ENCODE results near the gene EHD1.

Gene EHD1

GRCh38 chr11:64871492-64871891 is 6.9 kb downstream of the EHD1 start:
- no peak for DNase-seq

DNA sequence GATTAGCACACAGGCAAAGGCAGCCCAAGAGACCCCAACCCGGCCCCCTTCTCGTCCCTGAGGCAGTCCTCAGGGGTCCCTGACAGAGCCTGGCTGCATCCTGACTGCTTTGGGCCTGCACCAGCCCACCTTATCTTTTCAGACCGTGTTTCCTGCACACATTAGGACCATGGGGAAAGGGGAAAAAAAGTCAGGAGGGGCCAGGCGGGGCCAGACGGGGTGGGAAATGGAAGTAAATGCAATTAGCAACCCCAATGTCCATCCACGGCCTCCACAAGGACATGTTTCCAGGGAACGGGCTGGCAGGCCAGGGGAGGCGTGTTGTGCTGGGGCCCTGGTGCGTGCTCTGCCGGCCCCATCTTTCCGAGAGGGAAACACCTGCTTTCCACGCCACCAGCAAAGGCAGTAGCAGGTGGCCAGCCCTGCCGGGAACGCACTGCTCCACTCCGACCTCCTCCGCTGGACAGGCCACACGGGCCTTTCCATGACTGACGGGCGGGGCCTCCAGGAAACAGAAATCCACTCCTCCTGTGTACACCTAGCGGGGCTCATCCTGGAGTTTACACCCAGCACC is 7.4 kb downstream of the EHD1 start:
- DNase-seq = no peak

GRCh38 chr11:64870176-64870892 is 8.1 kb downstream of the EHD1 start:
- no peak for DNase-seq

DNA sequence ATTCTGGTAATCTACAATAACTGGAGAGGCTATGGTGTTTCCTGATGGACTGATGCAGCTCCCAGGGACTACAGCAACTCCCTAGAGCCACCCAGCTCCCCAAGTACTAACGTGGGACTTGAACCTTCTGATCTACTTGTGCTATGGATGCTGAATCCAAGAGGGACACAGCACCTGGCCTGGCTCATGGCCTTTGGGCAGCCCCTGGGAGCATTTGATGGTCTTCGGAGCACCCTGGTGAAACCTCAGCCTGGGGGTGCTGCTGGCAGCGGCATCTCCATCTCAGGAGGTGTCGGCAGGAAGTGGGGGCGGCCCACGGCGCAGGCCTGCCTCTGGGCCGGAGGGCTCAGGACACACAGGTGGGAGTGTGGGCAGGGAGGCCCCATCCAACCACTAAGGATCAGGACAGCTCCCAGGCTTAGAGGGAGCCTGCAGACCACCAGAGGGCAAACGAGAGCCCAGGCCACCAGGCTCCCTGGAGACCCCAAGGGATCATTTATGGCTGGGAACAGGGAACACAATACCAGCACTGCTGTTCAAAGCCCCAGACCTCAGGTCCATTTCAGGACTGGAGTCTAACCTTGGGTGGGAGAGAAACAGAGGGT is 8.7 kb downstream of the EHD1 start:
- DNase-seq = no peak

GRCh38 chr11:64868904-64869570 is 9.4 kb downstream of the EHD1 start:
- DNase-seq = no peak

GRCh38 chr11:64867748-64868462 is 10.5 kb downstream of the EHD1 start:
- DNase-seq = no peak

- DNase-seq = no peak
These were observed 12.3 kb downstream of the EHD1 start for GRCh38 chr11:64866173-64866491.

GRCh38 chr11:64865286-64866172 is 12.9 kb downstream of the EHD1 start:
- no peak for DNase-seq

GRCh38 chr11:64864473-64865285 is 13.7 kb downstream of the EHD1 start:
- no peak for DNase-seq

DNA sequence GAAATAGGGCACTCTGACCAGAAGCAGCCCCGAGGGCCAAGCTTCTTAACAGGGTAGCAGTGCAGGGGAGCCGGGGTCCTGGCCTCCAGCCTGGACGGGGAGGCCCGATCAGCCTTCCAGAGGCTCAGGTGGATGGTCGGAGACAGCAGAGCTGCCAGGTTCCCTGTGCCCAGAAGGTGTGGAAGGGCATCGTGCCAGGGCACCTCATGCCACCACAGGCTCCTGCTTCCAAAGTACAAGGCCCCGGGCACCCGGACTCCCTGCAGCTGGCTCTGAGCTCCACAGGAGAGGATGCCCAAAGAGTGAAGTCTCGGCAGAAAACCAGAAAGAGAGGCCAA is 14.3 kb downstream of the EHD1 start:
- no peak for DNase-seq

GRCh38 chr11:64863391-64864060 is 14.9 kb downstream of the EHD1 start:
- no peak for DNase-seq

- DNase-seq = no peak
These were observed 15.4 kb downstream of the EHD1 start for GRCh38 chr11:64862987-64863390.

DNA sequence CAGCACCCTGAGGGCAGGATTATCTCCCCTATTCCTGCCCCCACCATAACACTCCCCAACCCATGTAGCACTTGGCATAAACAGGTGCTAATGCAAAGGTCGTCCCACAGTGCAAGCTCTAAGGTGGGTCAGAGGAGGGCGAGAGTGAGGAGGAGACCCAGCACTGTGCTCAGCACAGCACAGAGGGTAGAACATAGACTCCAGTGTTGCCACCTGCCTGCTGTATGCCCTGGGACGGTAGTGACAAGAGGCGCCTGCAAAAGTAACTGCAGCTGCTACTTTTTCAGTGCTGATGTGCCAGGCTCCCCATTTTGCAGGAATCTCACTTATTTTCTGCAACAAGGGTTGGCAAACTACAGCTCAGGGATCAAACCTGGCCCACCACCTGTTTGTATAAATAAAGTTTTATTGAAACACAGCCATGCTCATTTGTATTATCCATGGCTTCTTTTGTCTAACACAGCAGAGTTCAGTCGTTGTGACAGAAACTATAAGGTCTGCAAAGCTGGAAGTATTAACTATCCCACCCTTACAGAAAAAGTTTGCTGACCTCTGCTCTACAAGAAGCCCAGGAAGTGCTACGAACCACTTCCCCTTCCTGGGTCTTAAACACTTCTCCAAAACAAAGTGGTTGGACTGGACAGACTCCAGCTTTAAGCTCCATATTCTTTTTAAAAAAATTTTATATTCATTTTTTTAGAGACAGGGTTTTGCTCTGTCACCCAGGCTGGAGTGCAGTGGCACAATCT is 17.0 kb downstream of the EHD1 start:
- no peak for DNase-seq

GRCh38 chr11:64859542-64860414 is 18.6 kb downstream of the EHD1 start:
- DNase-seq = no peak

DNA sequence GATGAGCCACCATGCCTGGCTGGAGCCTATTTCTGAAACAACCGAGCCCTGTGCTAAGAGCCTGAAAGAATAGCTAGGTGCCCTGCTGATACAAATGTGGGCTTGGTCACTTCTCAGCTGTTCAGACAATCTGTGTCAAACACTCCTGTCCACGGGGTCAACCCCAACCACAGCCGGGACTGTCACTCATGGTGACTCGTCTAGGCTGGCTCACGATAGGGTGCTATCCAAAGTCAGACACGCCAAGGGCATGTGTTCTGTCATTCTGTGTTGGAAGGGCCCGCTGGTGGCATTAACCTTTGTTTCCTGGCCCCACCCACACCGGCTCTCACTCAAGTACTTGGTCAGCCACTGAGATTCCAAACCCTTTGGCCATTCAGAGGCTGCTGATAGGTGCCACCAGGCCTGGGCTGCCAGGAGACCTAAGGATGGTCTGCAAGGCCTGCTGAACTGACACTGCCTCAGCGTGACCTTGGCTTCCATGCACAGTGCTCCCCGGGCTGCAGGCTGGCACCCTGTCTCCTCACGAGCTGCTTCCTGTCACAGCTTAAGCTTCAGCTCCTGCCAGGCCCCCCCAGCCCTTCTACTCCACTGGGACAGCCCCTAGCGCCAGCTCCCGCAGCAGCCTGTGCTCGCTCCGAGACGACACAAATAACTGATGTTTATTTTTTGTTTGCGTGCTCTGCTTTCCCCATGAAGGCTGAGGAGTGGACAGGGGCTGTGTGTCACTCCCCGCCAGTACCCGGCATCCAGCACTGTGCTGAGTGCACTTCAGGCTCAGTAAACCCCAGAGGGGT is 19.8 kb downstream of the EHD1 start:
- no peak for DNase-seq

DNA sequence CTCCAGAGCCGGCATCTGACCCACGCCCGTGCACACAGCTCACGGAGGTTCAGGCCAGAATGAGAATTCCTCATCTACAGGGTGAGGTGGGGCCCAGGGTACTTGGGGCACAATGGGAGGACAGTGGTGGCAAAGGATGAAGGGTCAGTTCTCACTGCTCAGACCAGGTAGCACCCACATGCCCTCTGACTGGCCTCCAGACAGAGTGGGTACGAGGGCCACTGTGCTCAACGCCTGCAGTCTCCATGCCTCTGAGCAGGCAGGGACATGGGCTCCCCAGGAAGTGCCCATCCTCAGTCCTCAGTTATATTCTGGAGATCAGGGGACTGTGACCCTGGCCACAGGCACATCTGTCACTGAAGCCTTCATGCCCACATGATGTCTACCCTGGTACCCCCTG is 20.9 kb downstream of the EHD1 start:
- DNase-seq = no peak

DNA sequence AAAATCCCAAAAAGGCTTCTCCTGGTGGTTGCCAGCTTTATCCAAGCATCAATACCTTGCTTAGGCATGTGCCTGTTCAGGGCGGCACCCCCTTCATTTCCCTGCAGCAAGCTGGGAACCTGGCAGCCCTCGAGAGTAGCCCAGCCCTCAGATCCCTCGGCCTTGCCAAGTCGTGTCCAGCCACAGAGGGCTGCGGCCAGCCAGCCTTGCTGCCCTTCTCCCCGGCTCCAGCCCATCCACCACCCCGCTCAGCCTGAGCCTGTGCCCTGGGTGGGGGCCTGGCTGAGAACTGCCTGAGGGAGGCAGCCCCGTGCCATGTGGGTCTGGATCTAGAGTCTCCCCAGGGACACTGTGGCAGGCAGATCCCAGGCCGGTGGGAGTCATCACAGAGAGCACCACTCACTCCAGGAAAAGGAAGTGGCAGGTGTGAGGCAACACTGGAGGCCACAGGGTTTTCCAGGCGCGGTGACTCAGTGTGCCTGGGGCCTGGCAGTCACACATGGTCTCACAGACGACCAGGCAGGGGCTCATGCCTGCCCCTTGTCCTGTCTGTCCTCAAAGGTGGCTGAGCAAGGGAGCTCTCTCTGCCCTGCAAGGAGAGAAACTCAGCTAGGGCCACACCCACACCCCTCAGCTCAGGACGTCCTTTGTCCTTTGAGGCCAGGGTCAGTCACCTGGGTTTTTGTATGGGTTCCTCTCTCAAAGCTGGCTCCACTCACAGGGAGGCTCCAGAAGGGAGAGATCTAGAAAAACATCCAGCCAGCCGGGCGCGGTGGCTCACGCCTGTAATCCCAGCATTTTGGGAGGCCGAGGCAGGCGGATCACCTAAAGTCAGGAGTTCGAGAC is 21.8 kb downstream of the EHD1 start:
- no peak for DNase-seq

Data from NCI-H1436 (cell line).